ENCODE results near the gene SLC43A2. TPM values are rescaled to one million over a fixed set of nuclear protein-coding genes. Genes with fewer than 3 reads are reported as not detected.

SLC43A2 gene
- total and polyA plus RNA-seq, 8 donors: 25.6 to 87.9 (median 27.0) TPM

DNA sequence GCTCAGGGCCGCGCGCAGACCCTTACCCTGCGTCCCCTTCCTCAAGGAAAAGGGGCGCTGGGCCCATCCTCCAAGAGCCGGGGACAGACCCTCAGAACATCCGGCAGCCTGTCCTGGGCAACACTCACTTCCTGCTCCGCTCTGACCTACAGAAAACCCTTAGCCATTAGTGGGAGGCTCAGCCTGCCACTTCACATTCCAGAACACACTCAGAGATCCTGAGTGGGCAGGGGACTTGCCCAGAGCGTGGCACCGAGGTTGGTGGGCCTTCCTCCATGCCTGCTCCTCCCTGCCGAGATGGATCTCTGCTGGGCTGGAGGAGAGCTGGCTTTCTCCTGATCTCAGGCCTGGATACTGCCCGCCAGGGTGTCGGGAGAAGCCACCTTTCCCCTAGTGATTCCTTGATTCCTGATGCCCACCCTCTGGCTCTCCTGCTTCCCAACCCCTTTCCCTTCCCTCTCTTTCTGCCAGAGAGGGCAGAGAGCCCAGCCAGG is 15.4 kb upstream of the SLC43A2 start:
- Histone ChIP-seq H3K4me3 (peak overlapping the region; percentile 37 to 55), H3K9me3 (no peaks in the 10 kb centered on the region), H3K27me3 (no peaks in the 10 kb centered on the region), H3K36me3 (peaks cover 0 to 8% of the 10 kb centered on the region in 2 donors), H3K4me1 (peaks cover 29 to 73% of the 10 kb centered on the region in 2 donors), H3K27ac (peak overlapping the region; percentile 83 to 98)
- intact Hi-C loops (cut with DNase I): no loop called here
- ATAC-seq: peak; percentile 24
- TF ChIP-seq, protein P1, sequence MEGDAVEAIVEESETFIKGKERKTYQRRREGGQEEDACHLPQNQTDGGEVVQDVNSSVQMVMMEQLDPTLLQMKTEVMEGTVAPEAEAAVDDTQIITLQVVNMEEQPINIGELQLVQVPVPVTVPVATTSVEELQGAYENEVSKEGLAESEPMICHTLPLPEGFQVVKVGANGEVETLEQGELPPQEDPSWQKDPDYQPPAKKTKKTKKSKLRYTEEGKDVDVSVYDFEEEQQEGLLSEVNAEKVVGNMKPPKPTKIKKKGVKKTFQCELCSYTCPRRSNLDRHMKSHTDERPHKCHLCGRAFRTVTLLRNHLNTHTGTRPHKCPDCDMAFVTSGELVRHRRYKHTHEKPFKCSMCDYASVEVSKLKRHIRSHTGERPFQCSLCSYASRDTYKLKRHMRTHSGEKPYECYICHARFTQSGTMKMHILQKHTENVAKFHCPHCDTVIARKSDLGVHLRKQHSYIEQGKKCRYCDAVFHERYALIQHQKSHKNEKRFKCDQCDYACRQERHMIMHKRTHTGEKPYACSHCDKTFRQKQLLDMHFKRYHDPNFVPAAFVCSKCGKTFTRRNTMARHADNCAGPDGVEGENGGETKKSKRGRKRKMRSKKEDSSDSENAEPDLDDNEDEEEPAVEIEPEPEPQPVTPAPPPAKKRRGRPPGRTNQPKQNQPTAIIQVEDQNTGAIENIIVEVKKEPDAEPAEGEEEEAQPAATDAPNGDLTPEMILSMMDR (IDR thresholded peaks at IDR 0.05): no peak
- peak in 2 of 4 donors; percentile 54 to 62 for DNase-seq

DNA sequence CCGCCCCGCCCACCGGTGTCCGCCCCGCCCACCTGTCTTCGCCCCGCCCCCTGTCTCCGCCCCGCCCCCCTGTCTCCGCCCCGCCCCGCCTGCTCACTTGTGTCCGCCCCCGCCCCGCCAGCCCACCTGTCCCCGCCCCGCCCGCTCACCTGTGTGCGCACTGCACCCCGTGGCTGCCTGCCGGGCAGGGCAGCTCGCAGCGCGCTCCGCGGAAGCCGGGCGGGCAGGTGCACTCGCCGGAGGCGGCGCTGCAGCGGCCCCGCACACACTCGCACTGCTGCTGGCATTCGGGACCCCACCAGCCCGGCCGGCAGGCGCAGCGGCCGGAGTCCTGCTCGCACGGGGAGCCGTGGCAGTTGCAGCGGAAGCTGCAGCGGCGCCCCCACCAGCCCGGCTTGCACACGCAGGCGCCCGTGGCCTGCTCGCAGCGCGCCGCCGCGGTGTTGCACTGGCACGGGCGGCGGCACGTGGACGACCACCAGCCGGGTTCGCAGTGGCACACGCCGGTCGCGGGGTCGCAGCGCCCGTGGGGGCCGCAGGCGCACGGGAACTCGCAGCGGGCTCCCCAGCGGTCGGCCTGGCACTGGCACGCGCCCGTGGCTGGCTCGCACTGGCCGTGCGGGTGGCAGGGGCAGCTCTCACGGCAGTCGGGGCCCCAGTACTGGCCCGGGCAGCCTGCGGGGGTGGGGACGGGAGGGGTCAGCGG is 14.8 kb upstream of the SLC43A2 start:
- Histone ChIP-seq H3K27me3 (no peaks in the 10 kb centered on the region), H3K27ac (peak overlapping the region; percentile 83 to 98), H3K4me3 (peak overlapping the region; percentile 37 to 55), H3K36me3 (peaks cover 0 to 14% of the 10 kb centered on the region in 2 donors), H3K4me1 (peaks cover 29 to 70% of the 10 kb centered on the region in 2 donors), H3K9me3 (no peaks in the 10 kb centered on the region)
- ATAC-seq (peak; percentile 44), DNase-seq (peak in 3 of 4 donors; percentile 69 to 91 (median 75))
- TF ChIP-seq, protein P1 (IDR thresholded peaks at IDR 0.05): no peak
- intact Hi-C loops (cut with DNase I): no loop called here

DNA sequence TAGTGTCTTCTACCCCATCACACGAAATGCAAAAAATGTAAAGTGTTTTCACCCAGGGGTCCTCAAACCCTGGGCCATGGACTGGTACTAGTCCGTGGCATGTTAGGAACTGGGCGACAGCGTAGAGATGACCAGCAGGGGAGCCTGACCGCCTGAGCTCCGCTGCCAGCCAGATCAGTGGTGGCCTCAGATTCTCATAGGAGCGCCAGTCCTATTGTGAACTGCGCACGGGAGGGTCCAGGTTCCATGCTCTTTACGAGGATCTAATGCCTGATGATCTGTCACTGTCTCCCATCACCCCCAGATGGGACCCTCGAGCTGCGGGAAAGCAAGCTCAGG is 12.4 kb upstream of the SLC43A2 start:
- Histone ChIP-seq H3K36me3 (peaks cover 0 to 36% of the 10 kb centered on the region in 2 donors), H3K27ac (no peak overlapping the region), H3K4me3 (no peak overlapping the region), H3K9me3 (no peaks in the 10 kb centered on the region), H3K4me1 (peaks cover 18 to 46% of the 10 kb centered on the region in 2 donors), H3K27me3 (no peaks in the 10 kb centered on the region)
- peak in 1 of 4 donors; percentile 42 for DNase-seq
- TF ChIP-seq, protein P1 (IDR thresholded peaks at IDR 0.05): no peak
- intact Hi-C loops (cut with DNase I): no loop called here
- no peak for ATAC-seq

DNA sequence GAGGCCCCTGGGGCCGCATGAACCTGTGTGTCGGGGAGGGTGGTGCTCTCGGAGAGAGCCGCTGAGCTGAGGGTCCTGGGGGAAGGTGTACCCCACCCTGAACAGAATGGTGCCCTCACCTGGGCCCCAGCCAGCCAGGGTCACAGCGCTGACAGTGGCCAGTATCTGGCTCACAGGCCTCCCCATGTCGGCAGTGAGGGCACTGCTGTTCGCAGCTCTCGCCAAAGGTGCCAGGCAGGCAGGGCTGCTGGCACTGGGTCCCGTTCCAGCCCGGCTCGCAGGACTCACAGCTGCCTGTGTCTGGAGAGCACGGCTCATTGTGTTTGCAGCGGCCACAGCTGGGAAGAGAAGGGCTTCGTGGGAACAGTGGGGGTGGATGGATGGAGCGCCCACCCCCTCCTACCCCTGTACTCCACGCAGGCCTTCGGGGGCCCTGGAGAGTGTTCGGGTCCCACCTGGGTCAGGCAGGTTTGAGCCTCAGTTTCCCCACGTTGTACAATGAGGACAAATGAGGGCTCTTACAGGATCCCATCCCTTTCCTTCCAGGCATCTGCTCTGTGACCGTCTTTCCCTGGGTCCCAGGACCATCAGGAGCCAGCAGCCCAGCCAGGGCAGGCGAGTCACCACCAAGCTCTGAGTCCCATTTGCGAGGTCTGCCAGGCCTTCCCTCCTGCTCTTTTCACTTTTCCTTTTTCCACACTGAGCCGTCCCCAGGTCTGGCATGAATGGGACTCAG is 11.9 kb upstream of the SLC43A2 start:
- TF ChIP-seq, protein P1 (IDR thresholded peaks at IDR 0.05): no peak
- H3K27ac ChIP-seq: peak overlapping the region in 1 of 2 donors; percentile 48
- intact Hi-C loops (cut with DNase I): no loop called here
- no peak overlapping the region for H3K4me3 ChIP-seq
- DNase-seq (peak in 1 of 4 donors; percentile 82), ATAC-seq (peak; percentile 8)
- H3K4me1 ChIP-seq: peaks cover 15 to 41% of the 10 kb centered on the region in 2 donors
- no peaks in the 10 kb centered on the region for H3K9me3 ChIP-seq
- peaks cover 0 to 41% of the 10 kb centered on the region in 2 donors for H3K36me3 ChIP-seq
- H3K27me3 ChIP-seq: no peaks in the 10 kb centered on the region

Measured in left lung (tissue), 10 donors.